Skeletal muscle satellite cell (primary cell): ENCODE results near the gene CUL4B.

Source experiments
- H3K27me3 ChIP-seq: 2 replicates; pipeline ENCODE4 v1.7.0; 2013; ENCODE audit warnings: low read length; ENCODE audit not compliant: control insufficient read depth, insufficient read depth
- H3K36me3 ChIP-seq: 2 replicates; pipeline ENCODE4 v1.7.0; 2013; ENCODE audit warnings: mild to moderate bottlenecking, control low read depth, low read length; ENCODE audit not compliant: insufficient read depth
- H3K4me1 ChIP-seq: 2 replicates; pipeline ENCODE4 v1.7.0; 2013; ENCODE audit warnings: low read length; ENCODE audit not compliant: control insufficient read depth, insufficient read depth
- H3K4me2 ChIP-seq: 2 replicates; pipeline ENCODE4 v1.7.0; 2013; ENCODE audit warnings: mild to moderate bottlenecking, low read length
- H3K4me3 ChIP-seq: 2 replicates; pipeline ENCODE4 v1.7.0; 2013; ENCODE audit warnings: low read length
- H3K9ac ChIP-seq: 2 replicates; pipeline ENCODE4 v1.7.0; 2013; ENCODE audit warnings: mild to moderate bottlenecking, low read depth, low read length, moderate library complexity
- H3K9me3 ChIP-seq: replicated peaks from 2 replicates; pipeline ENCODE4 v1.7.0; 2013; ENCODE audit warnings: mild to moderate bottlenecking, control low read depth, low read length

The CUL4B gene

GRCh38 chrX:120562569-120562926 lies 1.8 kb upstream of the CUL4B start:
- Histone ChIP-seq H3K4me3 (no peak overlapping the region), H3K9ac (peak overlapping the region; percentile 96), H3K36me3 (no peaks in the 10 kb centered on the region), H3K9me3 (no peaks in the 10 kb centered on the region), H3K4me2 (no peak overlapping the region), H3K4me1 (no peaks in the 10 kb centered on the region), H3K27me3 (no peaks in the 10 kb centered on the region)

GRCh38 chrX:120561634-120562568 lies 1.1 kb upstream of the CUL4B start:
- no peaks in the 10 kb centered on the region for H3K4me1 ChIP-seq
- no peaks in the 10 kb centered on the region for H3K27me3 ChIP-seq
- H3K4me2 ChIP-seq: peak overlapping the region; percentile 91
- H3K9me3 ChIP-seq: no peaks in the 10 kb centered on the region
- peak overlapping the region; percentile 96 for H3K9ac ChIP-seq
- peak overlapping the region; percentile 78 for H3K4me3 ChIP-seq
- H3K36me3 ChIP-seq: no peaks in the 10 kb centered on the region

GRCh38 chrX:120560405-120560841 lies 339 bp downstream of the CUL4B start:
- H3K4me3 ChIP-seq: peak overlapping the region; percentile 86
- H3K4me2 ChIP-seq: peak overlapping the region; percentile 81
- no peaks in the 10 kb centered on the region for H3K27me3 ChIP-seq
- peaks cover 8% of the 10 kb centered on the region for H3K36me3 ChIP-seq
- H3K4me1 ChIP-seq: no peaks in the 10 kb centered on the region
- H3K9me3 ChIP-seq: no peaks in the 10 kb centered on the region
- peak overlapping the region; percentile 92 for H3K9ac ChIP-seq

DNA sequence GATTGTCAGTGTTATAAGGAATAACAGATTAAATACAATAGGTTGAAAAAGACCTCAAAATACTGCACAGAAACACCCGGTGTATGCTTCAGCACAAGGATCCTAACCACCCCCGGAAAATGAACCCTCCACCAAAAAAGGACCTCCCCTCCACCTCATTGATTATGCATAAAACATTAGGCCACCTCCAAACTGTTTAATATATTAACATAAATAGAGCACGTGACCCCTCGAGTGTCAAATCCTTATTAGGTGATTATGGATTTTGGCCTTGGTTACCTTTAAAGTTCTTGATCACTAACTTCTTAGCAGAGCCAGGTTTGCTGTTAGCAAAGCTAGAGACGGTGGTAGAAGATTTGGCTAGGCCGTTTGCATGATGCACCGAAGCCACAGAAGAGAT lies 958 bp downstream of the CUL4B start:
- peak overlapping the region; percentile 81 for H3K4me2 ChIP-seq
- no peaks in the 10 kb centered on the region for H3K9me3 ChIP-seq
- H3K4me3 ChIP-seq: peak overlapping the region; percentile 86
- H3K9ac ChIP-seq: peak overlapping the region; percentile 92
- peaks cover 9% of the 10 kb centered on the region for H3K36me3 ChIP-seq
- no peaks in the 10 kb centered on the region for H3K4me1 ChIP-seq
- H3K27me3 ChIP-seq: no peaks in the 10 kb centered on the region

DNA sequence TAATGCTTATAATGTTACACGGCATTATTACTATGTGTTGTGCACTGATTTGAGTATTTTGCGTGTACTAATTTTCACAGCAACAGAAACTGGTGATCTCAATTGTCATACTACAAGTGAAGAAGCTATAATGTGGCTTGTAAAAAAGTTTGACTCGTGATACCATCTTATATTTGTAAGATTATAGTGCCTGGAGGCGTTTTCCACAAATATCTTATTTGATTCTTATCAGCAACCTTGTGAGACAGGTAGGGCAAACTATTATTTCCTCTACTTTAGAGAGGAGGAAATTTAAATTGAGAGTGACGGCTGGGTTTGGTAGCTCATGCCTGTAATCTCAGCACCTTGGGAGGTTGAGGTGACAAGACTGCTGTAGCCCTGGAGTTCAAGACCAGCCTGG lies 4.5 kb downstream of the CUL4B start:
- Histone ChIP-seq H3K4me3 (no peak overlapping the region), H3K9me3 (no peaks in the 10 kb centered on the region), H3K36me3 (peaks cover 19% of the 10 kb centered on the region), H3K27me3 (no peaks in the 10 kb centered on the region), H3K9ac (no peak overlapping the region), H3K4me2 (no peak overlapping the region), H3K4me1 (peaks cover 6% of the 10 kb centered on the region)

- Histone ChIP-seq H3K4me1 (peaks cover 30% of the 10 kb centered on the region), H3K9ac (peak overlapping the region; percentile 72), H3K27me3 (no peaks in the 10 kb centered on the region), H3K4me3 (peak overlapping the region; percentile 32), H3K36me3 (peaks cover 32% of the 10 kb centered on the region), H3K9me3 (no peaks in the 10 kb centered on the region), H3K4me2 (peak overlapping the region; percentile 63)
Observed at GRCh38 chrX:120549483-120550452, 11.0 kb downstream of the CUL4B start.

DNA sequence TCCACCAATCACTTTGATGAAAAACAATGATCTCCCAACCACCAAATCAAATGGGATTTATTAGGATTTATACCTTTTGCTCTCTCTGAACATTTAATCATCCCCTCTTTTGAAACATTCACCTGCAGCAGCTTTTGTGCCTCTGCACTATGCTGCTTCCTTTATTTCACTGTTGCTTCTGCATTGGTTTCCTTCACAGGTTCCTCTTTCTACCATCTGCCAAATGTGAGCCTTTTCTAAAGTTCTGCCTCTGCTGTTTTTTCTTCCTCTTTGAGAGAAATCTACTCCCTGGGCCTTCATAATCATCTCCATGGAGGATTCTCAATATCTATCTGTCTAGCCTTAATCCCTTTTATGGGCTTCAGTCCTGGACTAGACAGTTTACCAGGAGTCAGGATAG lies 24.7 kb downstream of the CUL4B start:
- Histone ChIP-seq H3K36me3 (peaks cover 53% of the 10 kb centered on the region), H3K4me1 (no peaks in the 10 kb centered on the region), H3K27me3 (no peaks in the 10 kb centered on the region), H3K9me3 (no peaks in the 10 kb centered on the region), H3K9ac (no peak overlapping the region), H3K4me2 (no peak overlapping the region), H3K4me3 (no peak overlapping the region)

DNA sequence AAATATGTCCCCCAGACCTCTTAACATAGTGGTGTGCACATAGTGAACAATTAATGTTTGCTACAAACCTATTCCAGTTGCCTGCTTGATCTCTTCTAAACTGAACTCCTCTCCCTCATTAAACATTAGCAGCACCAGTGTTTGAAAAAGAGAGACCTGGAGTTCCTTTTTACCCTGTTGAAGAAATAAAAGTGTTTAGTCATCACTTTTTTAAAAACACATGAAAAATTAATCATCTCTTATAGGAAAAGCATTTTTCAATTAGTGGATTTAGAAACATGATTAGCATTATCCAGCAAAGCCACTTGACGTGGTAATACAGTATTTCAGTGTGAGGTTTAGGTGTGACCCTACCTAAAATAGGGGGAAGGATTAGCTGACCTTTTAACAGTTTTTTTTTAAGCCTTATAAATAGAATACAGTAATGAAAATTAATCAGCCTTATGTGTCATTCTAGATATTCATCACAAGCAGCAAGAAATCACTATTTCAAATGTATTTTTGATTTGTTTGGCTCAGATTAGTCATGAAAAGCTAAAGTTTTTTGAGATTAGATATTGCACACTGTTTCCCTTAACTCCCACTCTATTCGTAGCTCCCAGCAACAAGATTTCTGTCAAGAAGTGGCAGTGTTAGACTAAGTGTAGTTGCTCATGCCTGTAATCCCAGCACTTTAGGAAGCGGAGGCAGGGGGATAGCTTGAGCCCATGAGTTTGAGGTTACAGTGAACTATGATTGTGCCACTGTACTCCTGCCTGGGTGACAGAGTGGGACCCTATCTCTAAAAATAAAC lies 26.2 kb downstream of the CUL4B start:
- Histone ChIP-seq H3K4me1 (no peaks in the 10 kb centered on the region), H3K9ac (no peak overlapping the region), H3K36me3 (peaks cover 46% of the 10 kb centered on the region)

DNA sequence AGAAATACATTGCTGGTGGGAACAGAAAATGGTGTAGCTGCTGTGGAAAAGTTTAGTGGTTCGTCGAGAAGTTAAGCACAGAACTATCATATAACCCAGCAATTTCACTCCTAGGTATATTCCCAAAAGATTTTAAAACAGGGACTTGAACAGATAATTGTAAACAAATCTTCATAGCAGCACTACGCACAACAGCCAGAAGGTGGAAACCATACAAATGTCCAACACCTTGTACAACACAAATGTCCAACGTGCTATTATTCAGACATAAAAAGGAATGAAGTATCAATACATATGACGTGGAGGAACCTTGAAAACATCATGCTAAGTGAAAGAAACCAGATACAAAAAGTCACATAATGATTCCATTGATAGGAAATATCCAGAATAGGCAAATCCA lies 37.9 kb downstream of the CUL4B start:
- Histone ChIP-seq H3K9me3 (no peaks in the 10 kb centered on the region), H3K36me3 (peaks cover 20% of the 10 kb centered on the region), H3K4me3 (no peak overlapping the region), H3K9ac (no peak overlapping the region), H3K27me3 (no peaks in the 10 kb centered on the region), H3K4me1 (peaks cover 7% of the 10 kb centered on the region), H3K4me2 (no peak overlapping the region)

More for the DNA sequence above, 26.2 kb downstream of the CUL4B start:
- no peak overlapping the region for H3K4me3 ChIP-seq
- H3K4me2 ChIP-seq: no peak overlapping the region
- H3K9me3 ChIP-seq: no peaks in the 10 kb centered on the region
- no peaks in the 10 kb centered on the region for H3K27me3 ChIP-seq

DNA sequence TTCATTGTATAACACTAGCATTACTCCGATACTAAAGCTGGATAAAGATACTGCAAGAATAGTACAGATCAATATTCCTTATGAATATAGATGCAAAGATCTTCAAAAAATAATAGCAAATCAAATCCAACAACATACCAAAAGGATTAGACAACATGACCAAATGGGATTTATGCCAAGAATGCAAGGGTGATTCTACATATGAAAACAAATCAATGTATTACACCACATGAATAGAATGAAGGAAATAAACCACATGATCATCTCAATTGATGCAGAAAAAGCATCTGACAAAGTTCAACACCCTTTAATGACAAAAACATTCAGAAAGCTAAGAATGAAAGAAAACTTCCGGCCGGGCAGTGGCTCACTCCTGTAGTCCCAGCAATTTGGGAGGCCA lies 42.8 kb downstream of the CUL4B start:
- no peaks in the 10 kb centered on the region for H3K27me3 ChIP-seq
- peak overlapping the region; percentile 13 for H3K4me2 ChIP-seq
- H3K36me3 ChIP-seq: peaks cover 4% of the 10 kb centered on the region
- no peaks in the 10 kb centered on the region for H3K9me3 ChIP-seq
- no peak overlapping the region for H3K4me3 ChIP-seq
- no peak overlapping the region for H3K9ac ChIP-seq
- peaks cover 7% of the 10 kb centered on the region for H3K4me1 ChIP-seq

DNA sequence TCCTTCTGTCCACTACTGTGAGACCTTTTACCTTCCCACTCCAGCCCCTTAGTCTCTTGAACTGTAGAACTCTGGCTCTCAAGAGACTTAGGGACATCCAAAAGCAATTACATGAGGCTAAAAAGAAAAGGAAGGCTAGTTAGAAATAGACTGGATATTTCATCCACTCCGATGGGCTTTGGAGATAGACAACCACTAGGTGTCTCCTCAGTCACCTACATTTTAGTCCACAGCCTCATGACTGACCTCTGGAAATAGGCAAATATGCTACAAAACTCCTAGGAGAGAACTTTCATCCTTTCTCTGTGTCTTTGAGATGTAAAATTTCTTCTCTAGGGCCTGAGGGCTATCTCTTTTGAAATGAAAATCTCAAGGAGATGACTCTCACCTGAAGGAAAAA lies 46.5 kb downstream of the CUL4B start:
- Histone ChIP-seq H3K4me1 (peaks cover 7% of the 10 kb centered on the region), H3K36me3 (peaks cover 4% of the 10 kb centered on the region), H3K4me3 (no peak overlapping the region), H3K4me2 (no peak overlapping the region), H3K27me3 (no peaks in the 10 kb centered on the region), H3K9me3 (no peaks in the 10 kb centered on the region), H3K9ac (no peak overlapping the region)
